Measurements from ENCODE around the gene TM9SF1.
"Not testable (repeated sequence)": the region's sequence is repeated elsewhere in the genome, so short reads cannot be mapped to it uniquely, and the experiment has no call there.

Gene TM9SF1

GRCh38 chr14:24224618-24225071 is 29.4 kb upstream of the TM9SF1 start:
- no peak for DNase-seq (ENCODE audit: low read depth)

- DNase-seq (ENCODE audit: low read depth), result not testable (repeated sequence)
These were observed 27.7 kb upstream of the TM9SF1 start for GRCh38 chr14:24222987-24223386.

GRCh38 chr14:24219521-24219920 is 24.3 kb upstream of the TM9SF1 start:
- no peak for DNase-seq (ENCODE audit: low read depth)

GRCh38 chr14:24219080-24219479 is 23.8 kb upstream of the TM9SF1 start:
- DNase-seq (ENCODE audit: low read depth), result no peak

GRCh38 chr14:24216876-24217275 is 21.6 kb upstream of the TM9SF1 start:
- DNase-seq (ENCODE audit: low read depth), result not testable (repeated sequence)

GRCh38 chr14:24216345-24216699 is 21.1 kb upstream of the TM9SF1 start:
- no peak for DNase-seq (ENCODE audit: low read depth)

GRCh38 chr14:24215495-24216344 is 20.5 kb upstream of the TM9SF1 start, which contains the start of gene MDP1:
MDP1 (minus strand) TSS chr14:24216066; CDS start chr14:24215955, 111 bp downstream.
- DNase-seq (ENCODE audit: low read depth), result peak; percentile 78

GRCh38 chr14:24213866-24214662 is 18.8 kb upstream of the TM9SF1 start:
- no peak for DNase-seq (ENCODE audit: low read depth)

- peak; percentile 94 for DNase-seq (ENCODE audit: low read depth)
These were observed 18.0 kb upstream of the TM9SF1 start, which contains the start of gene CHMP4A for GRCh38 chr14:24212924-24213865. CHMP4A (minus strand) TSS chr14:24213488; CDS start chr14:24213439, 49 bp downstream.

GRCh38 chr14:24211311-24211710 is 16.1 kb upstream of the TM9SF1 start:
- no peak for DNase-seq (ENCODE audit: low read depth)

GRCh38 chr14:24207625-24208024 is 12.4 kb upstream of the TM9SF1 start:
- DNase-seq (ENCODE audit: low read depth), result no peak

- DNase-seq (ENCODE audit: low read depth), result no peak
These were observed 11.9 kb upstream of the TM9SF1 start for GRCh38 chr14:24207104-24207551.

GRCh38 chr14:24206260-24207103 is 11.2 kb upstream of the TM9SF1 start:
- DNase-seq (ENCODE audit: low read depth), result no peak

- DNase-seq (ENCODE audit: low read depth), result no peak
These were observed 9.2 kb upstream of the TM9SF1 start for GRCh38 chr14:24204163-24205146.

GRCh38 chr14:24203249-24203886 is 8.1 kb upstream of the TM9SF1 start:
- not testable (repeated sequence) for DNase-seq (ENCODE audit: low read depth)

- not testable (repeated sequence) for DNase-seq (ENCODE audit: low read depth)
These were observed 7.3 kb upstream of the TM9SF1 start for GRCh38 chr14:24202538-24202937.

GRCh38 chr14:24198814-24199524 is 3.7 kb upstream of the TM9SF1 start:
- no peak for DNase-seq (ENCODE audit: low read depth)

GRCh38 chr14:24197056-24197450 is 1.8 kb upstream of the TM9SF1 start:
- DNase-seq (ENCODE audit: low read depth), result no peak

All from activated T-cell treated with anti-CD3 and anti-CD28 coated beads for 24 hours (primary cell).